H1 (cell line): ENCODE data around the gene PRPH2.

ENCODE experiments used
- ATF2 ChIP-seq: IDR thresholded peaks from 2 replicates; pipeline ENCODE4 v1.6.1; 2012; ENCODE audit warnings: low read length, inconsistent platforms
- CEBPB ChIP-seq: IDR thresholded peaks from 2 replicates; pipeline ENCODE4 v1.6.1; 2012; ENCODE audit warnings: low read depth, low read length
- EP300 ChIP-seq, 2 experiments: IDR thresholded peaks; 1 replicate in 1 of 2; 2 replicates in 1 of 2; pipeline ENCODE4 v1.6.1; 2011 to 2012; ENCODE audit warnings: low read depth in 2 of 2, low read length in 2 of 2, mild to moderate bottlenecking in 2 of 2, borderline replicate concordance in 1 of 2, inconsistent platforms in 1 of 2, moderate library complexity in 1 of 2
- MAX ChIP-seq: IDR thresholded peaks from 2 replicates; pipeline ENCODE4 v1.6.1; 2012; ENCODE audit warnings: inconsistent platforms
- POLR2A ChIP-seq, 2 experiments: IDR thresholded peaks; 1 replicate in 1 of 2; 2 replicates in 1 of 2; pipeline ENCODE4 v1.6.1; 2011; ENCODE audit warnings: low read depth in 2 of 2, low read length in 2 of 2, mild to moderate bottlenecking in 2 of 2; ENCODE audit errors: control extremely low read depth in 1 of 2
- POLR2AphosphoS5 ChIP-seq: IDR thresholded peaks from 2 replicates; pipeline ENCODE4 v1.6.1; 2011; ENCODE audit warnings: low read depth, low read length
- TEAD4 ChIP-seq: IDR thresholded peaks from 2 replicates; pipeline ENCODE4 v1.6.1; 2012; ENCODE audit warnings: low read depth, low read length, inconsistent platforms, mixed read lengths
- TF ChIP-seq, protein P1 (sequence below), 3 experiments: IDR thresholded peaks; 1 replicate in 2 of 3; 2 replicates in 1 of 3; pipeline versions ENCODE4 v1.5.1 to v1.6.1; 2011; ENCODE audit warnings: low read length in 3 of 3, mild to moderate bottlenecking in 3 of 3, inconsistent platforms in 2 of 3, low read depth in 1 of 3, moderate library complexity in 1 of 3; ENCODE audit not compliant: insufficient read depth in 1 of 3; ENCODE audit errors: control extremely low read depth in 1 of 3
- TF ChIP-seq, protein P2 (sequence below): IDR thresholded peaks from 2 replicates; pipeline ENCODE4 v1.6.1; 2011; ENCODE audit warnings: low read length, improper control_type of control experiment

DNA sequence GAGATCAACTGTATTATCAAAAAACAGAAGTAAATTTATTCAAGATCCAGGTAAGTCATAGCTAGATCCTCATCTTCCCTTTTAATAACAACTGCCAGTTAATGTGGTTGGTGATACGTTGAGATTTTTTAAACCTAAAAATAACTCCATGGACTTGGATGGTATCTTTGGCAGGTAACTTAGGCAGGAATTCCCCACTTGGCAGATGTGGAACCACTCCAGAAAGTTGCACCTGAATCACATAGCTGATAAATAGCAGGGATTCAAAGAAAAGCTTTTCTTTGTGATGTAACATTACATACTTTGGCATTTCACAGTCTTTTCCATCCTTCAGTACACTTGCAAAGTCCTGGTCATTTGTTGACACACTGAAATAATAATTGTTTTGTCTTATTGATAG lies 62.6 kb downstream of the PRPH2 start:
- TF ChIP-seq EP300 (IDR thresholded peaks at IDR 0.05; ENCODE audit: borderline replicate concordance in 1 of 2, low read depth in 2 of 2, low read length in 2 of 2) (no peak), CEBPB (no peak), POLR2AphosphoS5 (no peak), POLR2A (IDR thresholded peaks at IDR 0.05; ENCODE audit: control extremely low read depth in 1 of 2, low read depth in 2 of 2, low read length in 2 of 2) (no peak), MAX (no peak), TEAD4 (no peak), ATF2 (no peak)
- TF ChIP-seq, protein P1, sequence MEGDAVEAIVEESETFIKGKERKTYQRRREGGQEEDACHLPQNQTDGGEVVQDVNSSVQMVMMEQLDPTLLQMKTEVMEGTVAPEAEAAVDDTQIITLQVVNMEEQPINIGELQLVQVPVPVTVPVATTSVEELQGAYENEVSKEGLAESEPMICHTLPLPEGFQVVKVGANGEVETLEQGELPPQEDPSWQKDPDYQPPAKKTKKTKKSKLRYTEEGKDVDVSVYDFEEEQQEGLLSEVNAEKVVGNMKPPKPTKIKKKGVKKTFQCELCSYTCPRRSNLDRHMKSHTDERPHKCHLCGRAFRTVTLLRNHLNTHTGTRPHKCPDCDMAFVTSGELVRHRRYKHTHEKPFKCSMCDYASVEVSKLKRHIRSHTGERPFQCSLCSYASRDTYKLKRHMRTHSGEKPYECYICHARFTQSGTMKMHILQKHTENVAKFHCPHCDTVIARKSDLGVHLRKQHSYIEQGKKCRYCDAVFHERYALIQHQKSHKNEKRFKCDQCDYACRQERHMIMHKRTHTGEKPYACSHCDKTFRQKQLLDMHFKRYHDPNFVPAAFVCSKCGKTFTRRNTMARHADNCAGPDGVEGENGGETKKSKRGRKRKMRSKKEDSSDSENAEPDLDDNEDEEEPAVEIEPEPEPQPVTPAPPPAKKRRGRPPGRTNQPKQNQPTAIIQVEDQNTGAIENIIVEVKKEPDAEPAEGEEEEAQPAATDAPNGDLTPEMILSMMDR (IDR thresholded peaks at IDR 0.05; ENCODE audit: control extremely low read depth in 1 of 3, insufficient read depth in 1 of 3, low read depth in 1 of 3, low read length in 3 of 3): no peak
- TF ChIP-seq, protein P2, sequence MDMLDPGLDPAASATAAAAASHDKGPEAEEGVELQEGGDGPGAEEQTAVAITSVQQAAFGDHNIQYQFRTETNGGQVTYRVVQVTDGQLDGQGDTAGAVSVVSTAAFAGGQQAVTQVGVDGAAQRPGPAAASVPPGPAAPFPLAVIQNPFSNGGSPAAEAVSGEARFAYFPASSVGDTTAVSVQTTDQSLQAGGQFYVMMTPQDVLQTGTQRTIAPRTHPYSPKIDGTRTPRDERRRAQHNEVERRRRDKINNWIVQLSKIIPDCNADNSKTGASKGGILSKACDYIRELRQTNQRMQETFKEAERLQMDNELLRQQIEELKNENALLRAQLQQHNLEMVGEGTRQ: no peak
